Ovary (tissue), 9 donors: ENCODE results near the gene AGO4. TPM values are rescaled to one million over a fixed set of nuclear protein-coding genes. Genes with fewer than 3 reads are reported as not detected.

Source experiments
- DNase-seq, 5 donors: peaks; one replicate each; pipeline ENCODE4 v3.0.0-alpha.2; 2019 to 2020
- H3K27ac ChIP-seq, 2 donors: fragments of 200-600 bp; one replicate each; pipeline versions ENCODE4 v1.5.1 to v1.8.0; 2019 to 2022
- H3K27me3 ChIP-seq: fragments of 200-600 bp; one replicate; pipeline ENCODE4 v1.8.0; 2022
- H3K36me3 ChIP-seq: fragments of 200-600 bp; sonication (generic); one replicate; pipeline ENCODE4 v1.5.1; 2019
- H3K4me1 ChIP-seq: one replicate; pipeline ENCODE4 v1.8.1; 2013; ENCODE audit warnings: mild to moderate bottlenecking, moderate library complexity; ENCODE audit not compliant: insufficient read depth
- H3K4me3 ChIP-seq: fragments of 200-600 bp; sonication (generic); one replicate; pipeline ENCODE4 v1.5.1; 2017
- H3K9me3 ChIP-seq, 2 donors: fragments of 200-600 bp in 1 of 2; sonication (generic) in 1 of 2; one replicate each; pipeline versions ENCODE4 v1.5.1 to v1.8.1; 2013 to 2019; ENCODE audit warnings: mild to moderate bottlenecking in 1 of 2, moderate library complexity in 1 of 2
- CTCF ChIP-seq, 3 donors: fragments of 450-650 bp in 2 of 3; fragments of 200-600 bp in 1 of 3; IDR thresholded peaks; one replicate each; pipeline versions ENCODE4 v1.5.1 to v1.8.0; 2016 to 2022; ENCODE audit warnings: antibody characterized with exemption in 3 of 3, mild to moderate bottlenecking in 1 of 3
- EP300 ChIP-seq: sonication (generic); formaldehyde crosslinking; IDR thresholded peaks from one replicate; pipeline ENCODE4 v1.6.1; 2017; ENCODE audit warnings: antibody characterized with exemption
- POLR2A ChIP-seq: fragments of 450-650 bp; IDR thresholded peaks from one replicate; pipeline ENCODE4 v1.6.1; 2017; ENCODE audit warnings: antibody characterized with exemption, mild to moderate bottlenecking, moderate library complexity
- WGBS, 3 donors: extraction: QIAGEN DNeasy Blood & Tissue Kit in 1 of 3; methylation state at CpG; one replicate each; pipeline versions ENCODE4 v1.1.5 to v1.1.7; 2013 to 2017; 5-methylcytosine and 5-hydroxymethylcytosine counted together
- intact Hi-C, 4 donors: fragments of 100-400 bp; cut with DNase I; formaldehyde crosslinking; loops; one replicate each; pipeline versions ENCODE4 v1.11.0 to v1.15.1; 2022 to 2023
- polyA plus RNA-seq, 2 donors: library from polyadenylated mRNA; stranded (reverse); fragments of 200-250 nt in 1 of 2; fragments of 350-450 nt in 1 of 2; fragmentation: Illumina TruSeq in 1 of 2; extraction: RNeasy Lipid Tissue Mini Kit (QIAGEN cat#74804) in 1 of 2; gene quantifications; one replicate each; pipeline ENCODE4 v1.2.3, GENCODE V29; 2013 to 2014
- total RNA-seq, 7 donors: library from RNA; depleted of rRNA in 2 of 7; stranded (reverse); fragments of >200 nt in 2 of 7; fragmentation: NEBNext Ultra II Directional in 3 of 7; extraction: Animal tissue kit (Norgen Biotek cat#: 25700) in 3 of 7; gene quantifications; one replicate each; pipeline versions ENCODE4 v1.1.0 to v1.2.4, GENCODE V29; 2016 to 2023
- donor health status: DM: no; HTN: no; CAD: no; lungs with moderate emphysema.
- donor health status: DM: no; HTN: no; CAD: no.
- donor health status: Bipolar disorder and iron deficiency.
- donor health status: DM: yes; HTN: yes; CAD: no.
- donor health status: DM: no; HTN: no; CAD: no.
- donor health status: DM: yes; HTN: yes; CAD: no.

Gene AGO4
- total and polyA plus RNA-seq, 9 donors, result 6.5 to 14.3 (median 9.9) TPM

GRCh38 chr1:35883635-35884101 lies 75.9 kb downstream of the AGO4 start:
- Histone ChIP-seq H3K27me3 (no peaks in the 10 kb centered on the region), H3K4me1 (peaks cover 4% of the 10 kb centered on the region), H3K36me3 (no peaks in the 10 kb centered on the region), H3K27ac (peak overlapping the region; percentile 67 to 72), H3K9me3 (no peaks in the 10 kb centered on the region), H3K4me3 (peak overlapping the region; percentile 99)
- DNase-seq, result peak; percentile 62 to 78 (median 71)
- TF ChIP-seq CTCF (IDR thresholded peaks at IDR 0.05) (no peak), POLR2A (no peak), EP300 (no peak)
- intact Hi-C loops, result loop anchor here in 1 of 4 donors (5.0 kb wide), 1 partner anchor 204 kb away; the partner anchor contains the start of gene ADPRS
- WGBS, 3 donors, result 0 to 1% (median 0%) methylated on average over 19 to 29 of the region's 29 CpGs

GRCh38 chr1:35884934-35885333 lies 77.1 kb downstream of the AGO4 start:
- no peaks in the 10 kb centered on the region for H3K9me3 ChIP-seq
- intact Hi-C loops, result loop anchor here in 1 of 4 donors (5.0 kb wide), 1 partner anchor 202 kb away; the partner anchor contains the start of gene ADPRS
- peaks cover 4% of the 10 kb centered on the region for H3K4me1 ChIP-seq
- 66 to 71% (median 68%) methylated on average over 2 of the region's 2 CpGs for WGBS, 3 donors
- TF ChIP-seq EP300, result no peak
- TF ChIP-seq CTCF (IDR thresholded peaks at IDR 0.05), result no peak
- TF ChIP-seq POLR2A, result no peak
- no peaks in the 10 kb centered on the region for H3K36me3 ChIP-seq
- no peak overlapping the region for H3K27ac ChIP-seq
- H3K27me3 ChIP-seq, result no peaks in the 10 kb centered on the region
- H3K4me3 ChIP-seq, result no peak overlapping the region
- no peak for DNase-seq

GRCh38 chr1:35885961-35886558 lies 78.2 kb downstream of the AGO4 start:
- peaks cover 4% of the 10 kb centered on the region for H3K4me1 ChIP-seq
- H3K4me3 ChIP-seq, result no peak overlapping the region
- H3K36me3 ChIP-seq, result no peaks in the 10 kb centered on the region
- TF ChIP-seq EP300 (no peak), CTCF (IDR thresholded peaks at IDR 0.05) (no peak), POLR2A (no peak)
- DNase-seq, result no peak
- H3K27me3 ChIP-seq, result no peaks in the 10 kb centered on the region
- 62 to 65% (median 62%) methylated on average over 4 of the region's 4 CpGs for WGBS, 3 donors
- intact Hi-C loops, result no loop called here
- no peak overlapping the region for H3K27ac ChIP-seq
- no peaks in the 10 kb centered on the region for H3K9me3 ChIP-seq

- no peak overlapping the region for H3K27ac ChIP-seq
- H3K36me3 ChIP-seq, result no peaks in the 10 kb centered on the region
- DNase-seq, result no peak
- TF ChIP-seq EP300 (no peak), POLR2A (no peak), CTCF (IDR thresholded peaks at IDR 0.05) (no peak)
- H3K9me3 ChIP-seq, result no peaks in the 10 kb centered on the region
- 26 to 51% (median 32%) methylated on average over 3 of the region's 3 CpGs for WGBS, 3 donors
- peaks cover 4% of the 10 kb centered on the region for H3K4me1 ChIP-seq
- no peaks in the 10 kb centered on the region for H3K27me3 ChIP-seq
- intact Hi-C loops, result no loop called here
- no peak overlapping the region for H3K4me3 ChIP-seq
Observed at GRCh38 chr1:35886577-35887431, 79.0 kb downstream of the AGO4 start.
